ENCODE data around the gene GAS2L2.

DNA sequence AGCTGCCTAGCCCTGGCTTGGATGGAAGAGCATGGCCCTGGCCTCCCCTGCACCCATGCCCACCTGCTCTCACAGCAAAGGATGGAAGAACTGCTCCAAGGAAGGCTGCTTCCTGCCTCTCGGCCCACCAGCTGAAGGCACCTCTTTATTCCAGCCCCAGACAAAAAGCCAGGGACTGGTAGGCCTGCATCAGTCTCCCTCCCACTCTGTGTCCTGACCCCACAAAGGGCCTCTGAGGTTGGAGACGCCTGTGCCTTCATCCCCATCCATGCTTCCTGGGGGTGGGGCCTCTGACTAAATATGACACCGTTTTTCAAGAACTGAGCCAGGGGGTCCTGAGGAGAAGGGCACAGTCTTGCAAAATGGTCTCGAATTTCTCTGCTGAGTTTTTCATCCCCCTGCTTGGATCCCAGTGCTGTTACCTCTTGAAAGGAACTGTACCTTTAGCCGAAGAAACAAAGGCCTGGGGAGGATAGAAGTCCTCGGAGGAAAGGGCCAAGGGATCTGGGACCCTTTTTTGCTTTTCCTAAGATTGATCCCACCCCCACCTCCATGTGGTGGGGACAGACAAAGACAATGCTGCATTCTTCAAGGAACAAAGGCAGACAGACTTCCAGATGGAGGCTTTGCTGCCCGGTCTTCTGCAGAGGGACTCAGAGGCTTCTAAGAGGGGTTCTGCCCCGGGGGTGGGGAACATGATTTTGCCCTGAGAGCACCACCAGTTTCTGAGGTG lies 12.9 kb upstream of the GAS2L2 start:
- TF ChIP-seq POLR2A (IDR thresholded peaks at IDR 0.05), result no peak
- TF ChIP-seq, protein P1, sequence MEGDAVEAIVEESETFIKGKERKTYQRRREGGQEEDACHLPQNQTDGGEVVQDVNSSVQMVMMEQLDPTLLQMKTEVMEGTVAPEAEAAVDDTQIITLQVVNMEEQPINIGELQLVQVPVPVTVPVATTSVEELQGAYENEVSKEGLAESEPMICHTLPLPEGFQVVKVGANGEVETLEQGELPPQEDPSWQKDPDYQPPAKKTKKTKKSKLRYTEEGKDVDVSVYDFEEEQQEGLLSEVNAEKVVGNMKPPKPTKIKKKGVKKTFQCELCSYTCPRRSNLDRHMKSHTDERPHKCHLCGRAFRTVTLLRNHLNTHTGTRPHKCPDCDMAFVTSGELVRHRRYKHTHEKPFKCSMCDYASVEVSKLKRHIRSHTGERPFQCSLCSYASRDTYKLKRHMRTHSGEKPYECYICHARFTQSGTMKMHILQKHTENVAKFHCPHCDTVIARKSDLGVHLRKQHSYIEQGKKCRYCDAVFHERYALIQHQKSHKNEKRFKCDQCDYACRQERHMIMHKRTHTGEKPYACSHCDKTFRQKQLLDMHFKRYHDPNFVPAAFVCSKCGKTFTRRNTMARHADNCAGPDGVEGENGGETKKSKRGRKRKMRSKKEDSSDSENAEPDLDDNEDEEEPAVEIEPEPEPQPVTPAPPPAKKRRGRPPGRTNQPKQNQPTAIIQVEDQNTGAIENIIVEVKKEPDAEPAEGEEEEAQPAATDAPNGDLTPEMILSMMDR (IDR thresholded peaks at IDR 0.05 in 4 of 5, conservative IDR thresholded peaks at IDR 0.05 in 1 of 5), result no peak
